ENCODE results near the gene MYADML2. TPM values are rescaled to one million over a fixed set of nuclear protein-coding genes. Genes with fewer than 3 reads are reported as not detected.

MYADML2 gene
- total and polyA plus RNA-seq, 2 experiments from 2014 or later, result 0.70 to 1.7 TPM

DNA sequence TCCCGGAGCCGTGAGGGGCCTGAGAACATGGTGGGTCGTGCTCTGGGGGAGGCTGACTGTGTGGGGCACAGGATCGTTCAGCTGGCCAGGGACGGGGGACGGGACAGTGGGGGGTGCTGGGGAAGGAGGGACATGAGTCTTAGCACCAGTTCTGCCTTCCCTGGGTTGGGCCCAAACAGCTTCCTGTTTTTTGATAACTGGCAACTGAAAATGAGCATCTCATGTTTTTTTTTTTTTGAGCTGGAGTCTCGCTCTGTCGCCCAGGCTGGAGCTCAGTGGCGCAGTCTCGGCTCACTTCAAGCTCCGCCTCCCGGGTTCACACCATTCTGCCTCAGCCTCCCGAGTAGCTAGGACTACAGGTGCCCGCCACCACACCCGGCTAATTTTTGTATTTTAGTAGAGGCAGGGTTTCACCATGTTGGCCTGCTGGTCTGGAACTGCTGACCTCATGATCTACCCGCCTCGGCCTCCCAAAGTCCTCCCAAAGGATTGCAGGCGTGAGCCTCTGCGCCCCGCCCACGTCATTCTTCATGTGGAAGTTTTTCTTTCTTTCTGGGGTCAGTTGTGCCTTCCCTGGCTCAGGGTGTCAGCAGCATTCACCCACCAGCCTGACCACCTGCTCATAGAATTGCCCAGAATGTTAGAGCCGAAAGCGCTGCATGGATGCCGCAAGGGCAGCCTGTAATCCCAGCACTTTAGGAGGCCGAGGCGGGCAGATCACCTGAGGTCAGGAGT is 36.8 kb upstream of the MYADML2 start:
- Histone ChIP-seq H3K4me2 (no peak overlapping the region), H3K27me3 (ENCODE audit: insufficient read depth) (no peaks in the 10 kb centered on the region), H4K20me1 (replicated peaks; ENCODE audit: insufficient read depth) (no peaks in the 10 kb centered on the region; the same call in none of the 2 replicates), H3K4me3 (no peak overlapping the region), H3F3A (replicated peaks; ENCODE audit: low read depth) (peaks cover 4% of the 10 kb centered on the region; the same call in 1 of the 2 replicates), H3K79me2 (replicated peaks; ENCODE audit: insufficient read depth) (peaks cover under 1% of the 10 kb centered on the region; the same call in 1 of the 2 replicates), H3K36me3 (ENCODE audit: insufficient read depth) (peaks cover 4% of the 10 kb centered on the region; the same call in 1 of the 2 replicates), H3K9me2 (ENCODE audit: insufficient read depth) (no peaks in the 10 kb centered on the region), H3K27ac (ENCODE audit: low read depth) (no peak overlapping the region), H2AFZ (no peak overlapping the region), H3K4me1 (ENCODE audit: insufficient read depth) (no peaks in the 10 kb centered on the region)
- Mint-ChIP-seq H3K4me1 (peaks cover 3% of the 10 kb centered on the region; the same call in 2 of the 3 replicates), H3K27me3 (ENCODE audit: insufficient read depth, low read depth, poor library complexity) (peaks cover 6% of the 10 kb centered on the region), H3K9me3 (no peaks in the 10 kb centered on the region), H3K36me3 (ENCODE audit: low read depth) (peaks cover 51% of the 10 kb centered on the region), H3K27ac (no peak overlapping the region), H3K4me3 (no peak overlapping the region)
- TF ChIP-seq, protein P1, sequence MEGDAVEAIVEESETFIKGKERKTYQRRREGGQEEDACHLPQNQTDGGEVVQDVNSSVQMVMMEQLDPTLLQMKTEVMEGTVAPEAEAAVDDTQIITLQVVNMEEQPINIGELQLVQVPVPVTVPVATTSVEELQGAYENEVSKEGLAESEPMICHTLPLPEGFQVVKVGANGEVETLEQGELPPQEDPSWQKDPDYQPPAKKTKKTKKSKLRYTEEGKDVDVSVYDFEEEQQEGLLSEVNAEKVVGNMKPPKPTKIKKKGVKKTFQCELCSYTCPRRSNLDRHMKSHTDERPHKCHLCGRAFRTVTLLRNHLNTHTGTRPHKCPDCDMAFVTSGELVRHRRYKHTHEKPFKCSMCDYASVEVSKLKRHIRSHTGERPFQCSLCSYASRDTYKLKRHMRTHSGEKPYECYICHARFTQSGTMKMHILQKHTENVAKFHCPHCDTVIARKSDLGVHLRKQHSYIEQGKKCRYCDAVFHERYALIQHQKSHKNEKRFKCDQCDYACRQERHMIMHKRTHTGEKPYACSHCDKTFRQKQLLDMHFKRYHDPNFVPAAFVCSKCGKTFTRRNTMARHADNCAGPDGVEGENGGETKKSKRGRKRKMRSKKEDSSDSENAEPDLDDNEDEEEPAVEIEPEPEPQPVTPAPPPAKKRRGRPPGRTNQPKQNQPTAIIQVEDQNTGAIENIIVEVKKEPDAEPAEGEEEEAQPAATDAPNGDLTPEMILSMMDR (conservative IDR thresholded peaks at IDR 0.05; ENCODE audit: low read depth in 2 of 2), result no peak
- TF ChIP-seq, protein P2, sequence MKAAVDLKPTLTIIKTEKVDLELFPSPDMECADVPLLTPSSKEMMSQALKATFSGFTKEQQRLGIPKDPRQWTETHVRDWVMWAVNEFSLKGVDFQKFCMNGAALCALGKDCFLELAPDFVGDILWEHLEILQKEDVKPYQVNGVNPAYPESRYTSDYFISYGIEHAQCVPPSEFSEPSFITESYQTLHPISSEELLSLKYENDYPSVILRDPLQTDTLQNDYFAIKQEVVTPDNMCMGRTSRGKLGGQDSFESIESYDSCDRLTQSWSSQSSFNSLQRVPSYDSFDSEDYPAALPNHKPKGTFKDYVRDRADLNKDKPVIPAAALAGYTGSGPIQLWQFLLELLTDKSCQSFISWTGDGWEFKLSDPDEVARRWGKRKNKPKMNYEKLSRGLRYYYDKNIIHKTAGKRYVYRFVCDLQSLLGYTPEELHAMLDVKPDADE (IDR thresholded peaks at IDR 0.05), result no peak
- no peak for TF ChIP-seq CREB1 (CRISPR knock-in tag; IDR thresholded peaks at IDR 0.05; ENCODE audit: low read depth)
- TF ChIP-seq, protein P3, sequence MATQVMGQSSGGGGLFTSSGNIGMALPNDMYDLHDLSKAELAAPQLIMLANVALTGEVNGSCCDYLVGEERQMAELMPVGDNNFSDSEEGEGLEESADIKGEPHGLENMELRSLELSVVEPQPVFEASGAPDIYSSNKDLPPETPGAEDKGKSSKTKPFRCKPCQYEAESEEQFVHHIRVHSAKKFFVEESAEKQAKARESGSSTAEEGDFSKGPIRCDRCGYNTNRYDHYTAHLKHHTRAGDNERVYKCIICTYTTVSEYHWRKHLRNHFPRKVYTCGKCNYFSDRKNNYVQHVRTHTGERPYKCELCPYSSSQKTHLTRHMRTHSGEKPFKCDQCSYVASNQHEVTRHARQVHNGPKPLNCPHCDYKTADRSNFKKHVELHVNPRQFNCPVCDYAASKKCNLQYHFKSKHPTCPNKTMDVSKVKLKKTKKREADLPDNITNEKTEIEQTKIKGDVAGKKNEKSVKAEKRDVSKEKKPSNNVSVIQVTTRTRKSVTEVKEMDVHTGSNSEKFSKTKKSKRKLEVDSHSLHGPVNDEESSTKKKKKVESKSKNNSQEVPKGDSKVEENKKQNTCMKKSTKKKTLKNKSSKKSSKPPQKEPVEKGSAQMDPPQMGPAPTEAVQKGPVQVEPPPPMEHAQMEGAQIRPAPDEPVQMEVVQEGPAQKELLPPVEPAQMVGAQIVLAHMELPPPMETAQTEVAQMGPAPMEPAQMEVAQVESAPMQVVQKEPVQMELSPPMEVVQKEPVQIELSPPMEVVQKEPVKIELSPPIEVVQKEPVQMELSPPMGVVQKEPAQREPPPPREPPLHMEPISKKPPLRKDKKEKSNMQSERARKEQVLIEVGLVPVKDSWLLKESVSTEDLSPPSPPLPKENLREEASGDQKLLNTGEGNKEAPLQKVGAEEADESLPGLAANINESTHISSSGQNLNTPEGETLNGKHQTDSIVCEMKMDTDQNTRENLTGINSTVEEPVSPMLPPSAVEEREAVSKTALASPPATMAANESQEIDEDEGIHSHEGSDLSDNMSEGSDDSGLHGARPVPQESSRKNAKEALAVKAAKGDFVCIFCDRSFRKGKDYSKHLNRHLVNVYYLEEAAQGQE (IDR thresholded peaks at IDR 0.05; ENCODE audit: unreplicated experiment), result no peak
- TF ChIP-seq NANOG (IDR thresholded peaks at IDR 0.05; ENCODE audit: borderline replicate concordance), result no peak
- TF ChIP-seq ZNF331 (CRISPR knock-in tag; IDR thresholded peaks at IDR 0.05; ENCODE audit: low read depth), result no peak
- TF ChIP-seq ZNF114 (CRISPR knock-in tag; IDR thresholded peaks at IDR 0.05), result no peak
- TF ChIP-seq POLR2AphosphoS5 (IDR thresholded peaks at IDR 0.05; ENCODE audit: low read depth), result no peak
- TF ChIP-seq JUNB (IDR thresholded peaks at IDR 0.05; ENCODE audit: unreplicated experiment), result no peak
- TF ChIP-seq EZH2 (IDR thresholded peaks at IDR 0.05; ENCODE audit: low read depth, unreplicated experiment), result no peak
- TF ChIP-seq, protein P4, sequence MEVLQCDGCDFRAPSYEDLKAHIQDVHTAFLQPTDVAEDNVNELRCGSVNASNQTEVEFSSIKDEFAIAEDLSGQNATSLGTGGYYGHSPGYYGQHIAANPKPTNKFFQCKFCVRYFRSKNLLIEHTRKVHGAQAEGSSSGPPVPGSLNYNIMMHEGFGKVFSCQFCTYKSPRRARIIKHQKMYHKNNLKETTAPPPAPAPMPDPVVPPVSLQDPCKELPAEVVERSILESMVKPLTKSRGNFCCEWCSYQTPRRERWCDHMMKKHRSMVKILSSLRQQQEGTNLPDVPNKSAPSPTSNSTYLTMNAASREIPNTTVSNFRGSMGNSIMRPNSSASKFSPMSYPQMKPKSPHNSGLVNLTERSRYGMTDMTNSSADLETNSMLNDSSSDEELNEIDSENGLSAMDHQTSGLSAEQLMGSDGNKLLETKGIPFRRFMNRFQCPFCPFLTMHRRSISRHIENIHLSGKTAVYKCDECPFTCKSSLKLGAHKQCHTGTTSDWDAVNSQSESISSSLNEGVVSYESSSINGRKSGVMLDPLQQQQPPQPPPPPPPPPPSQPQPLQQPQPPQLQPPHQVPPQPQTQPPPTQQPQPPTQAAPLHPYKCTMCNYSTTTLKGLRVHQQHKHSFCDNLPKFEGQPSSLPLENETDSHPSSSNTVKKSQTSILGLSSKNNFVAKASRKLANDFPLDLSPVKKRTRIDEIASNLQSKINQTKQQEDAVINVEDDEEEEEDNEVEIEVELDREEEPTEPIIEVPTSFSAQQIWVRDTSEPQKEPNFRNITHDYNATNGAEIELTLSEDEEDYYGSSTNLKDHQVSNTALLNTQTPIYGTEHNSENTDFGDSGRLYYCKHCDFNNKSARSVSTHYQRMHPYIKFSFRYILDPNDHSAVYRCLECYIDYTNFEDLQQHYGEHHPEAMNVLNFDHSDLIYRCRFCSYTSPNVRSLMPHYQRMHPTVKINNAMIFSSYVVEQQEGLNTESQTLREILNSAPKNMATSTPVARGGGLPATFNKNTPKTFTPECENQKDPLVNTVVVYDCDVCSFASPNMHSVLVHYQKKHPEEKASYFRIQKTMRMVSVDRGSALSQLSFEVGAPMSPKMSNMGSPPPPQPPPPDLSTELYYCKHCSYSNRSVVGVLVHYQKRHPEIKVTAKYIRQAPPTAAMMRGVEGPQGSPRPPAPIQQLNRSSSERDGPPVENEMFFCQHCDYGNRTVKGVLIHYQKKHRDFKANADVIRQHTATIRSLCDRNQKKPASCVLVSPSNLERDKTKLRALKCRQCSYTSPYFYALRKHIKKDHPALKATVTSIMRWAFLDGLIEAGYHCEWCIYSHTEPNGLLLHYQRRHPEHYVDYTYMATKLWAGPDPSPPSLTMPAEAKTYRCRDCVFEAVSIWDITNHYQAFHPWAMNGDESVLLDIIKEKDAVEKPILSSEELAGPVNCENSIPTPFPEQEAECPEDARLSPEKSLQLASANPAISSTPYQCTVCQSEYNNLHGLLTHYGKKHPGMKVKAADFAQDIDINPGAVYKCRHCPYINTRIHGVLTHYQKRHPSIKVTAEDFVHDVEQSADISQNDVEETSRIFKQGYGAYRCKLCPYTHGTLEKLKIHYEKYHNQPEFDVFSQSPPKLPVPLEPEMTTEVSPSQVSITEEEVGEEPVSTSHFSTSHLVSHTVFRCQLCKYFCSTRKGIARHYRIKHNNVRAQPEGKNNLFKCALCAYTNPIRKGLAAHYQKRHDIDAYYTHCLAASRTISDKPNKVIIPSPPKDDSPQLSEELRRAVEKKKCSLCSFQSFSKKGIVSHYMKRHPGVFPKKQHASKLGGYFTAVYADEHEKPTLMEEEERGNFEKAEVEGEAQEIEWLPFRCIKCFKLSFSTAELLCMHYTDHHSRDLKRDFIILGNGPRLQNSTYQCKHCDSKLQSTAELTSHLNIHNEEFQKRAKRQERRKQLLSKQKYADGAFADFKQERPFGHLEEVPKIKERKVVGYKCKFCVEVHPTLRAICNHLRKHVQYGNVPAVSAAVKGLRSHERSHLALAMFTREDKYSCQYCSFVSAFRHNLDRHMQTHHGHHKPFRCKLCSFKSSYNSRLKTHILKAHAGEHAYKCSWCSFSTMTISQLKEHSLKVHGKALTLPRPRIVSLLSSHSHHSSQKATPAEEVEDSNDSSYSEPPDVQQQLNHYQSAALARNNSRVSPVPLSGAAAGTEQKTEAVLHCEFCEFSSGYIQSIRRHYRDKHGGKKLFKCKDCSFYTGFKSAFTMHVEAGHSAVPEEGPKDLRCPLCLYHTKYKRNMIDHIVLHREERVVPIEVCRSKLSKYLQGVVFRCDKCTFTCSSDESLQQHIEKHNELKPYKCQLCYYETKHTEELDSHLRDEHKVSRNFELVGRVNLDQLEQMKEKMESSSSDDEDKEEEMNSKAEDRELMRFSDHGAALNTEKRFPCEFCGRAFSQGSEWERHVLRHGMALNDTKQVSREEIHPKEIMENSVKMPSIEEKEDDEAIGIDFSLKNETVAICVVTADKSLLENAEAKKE (CRISPR knock-in tag; IDR thresholded peaks at IDR 0.05), result no peak
- TF ChIP-seq STAT1 (IDR thresholded peaks at IDR 0.05; ENCODE audit: unreplicated experiment), result no peak
- DNase-seq (ENCODE audit: low spot score), result no peak
- no peak for ATAC-seq

Data from GM23338 (cell line).